ENCODE data around the gene DNAJC6.
"Not testable (repeated sequence)": the region's sequence is repeated elsewhere in the genome, so short reads cannot be mapped to it uniquely, and the experiment has no call there.

DNAJC6 gene

GRCh38 chr1:65309304-65310077 is at the start of gene DNAJC6:
Gene DNAJC6 (plus strand): TSS chr1:65309543. CDS start chr1:65309746, 203 bp downstream.
- peak; percentile 52 for DNase-seq (ENCODE audit: low spot score)

- no peak for DNase-seq (ENCODE audit: low spot score)
Observed at GRCh38 chr1:65259816-65260215, 49.5 kb upstream of the DNAJC6 start.

- DNase-seq (ENCODE audit: low spot score) = peak; percentile 69
Observed at GRCh38 chr1:65260851-65261473, 48.4 kb upstream of the DNAJC6 start.

GRCh38 chr1:65263286-65263685 is 46.1 kb upstream of the DNAJC6 start:
- no peak for DNase-seq (ENCODE audit: low spot score)

GRCh38 chr1:65264197-65264929 is 45.0 kb upstream of the DNAJC6 start:
- DNase-seq (ENCODE audit: low spot score) = no peak

- no peak for DNase-seq (ENCODE audit: low spot score)
Observed at GRCh38 chr1:65265296-65265650, 44.1 kb upstream of the DNAJC6 start.

- no peak for DNase-seq (ENCODE audit: low spot score)
Observed at GRCh38 chr1:65265651-65266351, 43.5 kb upstream of the DNAJC6 start.

- DNase-seq (ENCODE audit: low spot score) = no peak
Observed at GRCh38 chr1:65266476-65266875, 42.9 kb upstream of the DNAJC6 start.

- DNase-seq (ENCODE audit: low spot score) = no peak
Observed at GRCh38 chr1:65267271-65267670, 42.1 kb upstream of the DNAJC6 start.

- no peak for DNase-seq (ENCODE audit: low spot score)
Observed at GRCh38 chr1:65267683-65268082, 41.7 kb upstream of the DNAJC6 start.

GRCh38 chr1:65269612-65270011 is 39.7 kb upstream of the DNAJC6 start:
- DNase-seq (ENCODE audit: low spot score) = no peak

GRCh38 chr1:65276197-65276939 is 33.0 kb upstream of the DNAJC6 start:
- DNase-seq (ENCODE audit: low spot score) = no peak

- no peak for DNase-seq (ENCODE audit: low spot score)
Observed at GRCh38 chr1:65277605-65278347, 31.6 kb upstream of the DNAJC6 start.

GRCh38 chr1:65278376-65279069 is 30.8 kb upstream of the DNAJC6 start:
- DNase-seq (ENCODE audit: low spot score) = no peak

GRCh38 chr1:65279070-65279779 is 30.1 kb upstream of the DNAJC6 start:
- DNase-seq (ENCODE audit: low spot score) = no peak

- DNase-seq (ENCODE audit: low spot score) = no peak
Observed at GRCh38 chr1:65281846-65282245, 27.5 kb upstream of the DNAJC6 start.

- no peak for DNase-seq (ENCODE audit: low spot score)
Observed at GRCh38 chr1:65284229-65284628, 25.1 kb upstream of the DNAJC6 start.

- no peak for DNase-seq (ENCODE audit: low spot score)
Observed at GRCh38 chr1:65289449-65289848, 19.9 kb upstream of the DNAJC6 start.

- not testable (repeated sequence) for DNase-seq (ENCODE audit: low spot score)
Observed at GRCh38 chr1:65291818-65292217, 17.5 kb upstream of the DNAJC6 start.

All from kidney capillary endothelial cell (primary cell).